ENCODE results near the gene TBX19.
A peak's percentile ranks its signal among the peaks of the same experiment; 100 is the strongest.

Gene TBX19

DNA sequence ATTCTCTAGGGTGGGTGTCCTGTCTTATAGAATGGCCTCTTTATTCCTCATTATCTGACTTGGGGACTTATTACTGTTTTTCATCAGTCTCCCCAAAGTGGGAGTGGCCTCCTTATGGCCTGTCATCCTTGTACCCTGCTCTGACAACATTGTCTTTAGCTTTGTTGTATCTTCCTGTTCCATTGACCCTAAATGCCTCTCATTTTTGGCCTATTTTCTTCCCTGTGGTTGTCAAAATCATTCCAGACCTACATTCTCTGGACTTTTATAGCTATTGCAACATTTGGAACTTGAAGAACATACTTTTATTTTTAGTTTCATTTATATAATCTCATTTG is 45.2 kb upstream of the TBX19 start (continued):
- no peak for TF ChIP-seq ZBTB44 (tag by site-specific recombination; IDR thresholded peaks at IDR 0.05)
- TF ChIP-seq ZNF416 (tag by site-specific recombination; IDR thresholded peaks at IDR 0.05): no peak
- TF ChIP-seq, protein P1, sequence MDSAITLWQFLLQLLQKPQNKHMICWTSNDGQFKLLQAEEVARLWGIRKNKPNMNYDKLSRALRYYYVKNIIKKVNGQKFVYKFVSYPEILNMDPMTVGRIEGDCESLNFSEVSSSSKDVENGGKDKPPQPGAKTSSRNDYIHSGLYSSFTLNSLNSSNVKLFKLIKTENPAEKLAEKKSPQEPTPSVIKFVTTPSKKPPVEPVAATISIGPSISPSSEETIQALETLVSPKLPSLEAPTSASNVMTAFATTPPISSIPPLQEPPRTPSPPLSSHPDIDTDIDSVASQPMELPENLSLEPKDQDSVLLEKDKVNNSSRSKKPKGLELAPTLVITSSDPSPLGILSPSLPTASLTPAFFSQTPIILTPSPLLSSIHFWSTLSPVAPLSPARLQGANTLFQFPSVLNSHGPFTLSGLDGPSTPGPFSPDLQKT (IDR thresholded peaks at IDR 0.05; ENCODE audit: borderline replicate concordance, low read depth, low read length): no peak

DNA sequence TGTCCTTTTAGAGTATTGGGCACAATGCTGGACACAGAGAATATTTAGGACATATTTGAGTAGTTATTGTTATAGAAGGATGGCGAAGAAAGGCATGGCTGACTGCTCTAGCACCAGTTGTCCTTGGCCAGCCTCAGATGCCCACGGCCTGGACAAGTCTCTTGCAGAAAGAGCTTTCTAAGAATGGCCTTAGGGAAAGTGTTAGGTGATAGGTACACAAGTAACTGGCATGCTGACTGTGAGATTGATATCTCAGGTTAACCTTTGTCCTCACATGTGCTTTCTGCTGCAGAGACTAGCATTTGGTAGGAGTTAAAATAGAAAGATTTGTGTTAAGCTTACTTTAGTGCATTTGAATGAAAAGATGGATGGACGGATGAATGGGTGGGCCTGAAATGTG is 44.7 kb upstream of the TBX19 start:
- no peak for TF ChIP-seq ZNF140 (tag by site-specific recombination; IDR thresholded peaks at IDR 0.05)
- no peak for TF ChIP-seq ZNF529 (tag by site-specific recombination; IDR thresholded peaks at IDR 0.05; ENCODE audit: insufficient replicate concordance)
- TF ChIP-seq WT1 (tag by site-specific recombination; IDR thresholded peaks at IDR 0.05): no peak
- no peak for TF ChIP-seq ZEB2 (tag by site-specific recombination; IDR thresholded peaks at IDR 0.05)
- no peak for TF ChIP-seq ZNF707 (tag by site-specific recombination; IDR thresholded peaks at IDR 0.05)
- TF ChIP-seq, protein P2, sequence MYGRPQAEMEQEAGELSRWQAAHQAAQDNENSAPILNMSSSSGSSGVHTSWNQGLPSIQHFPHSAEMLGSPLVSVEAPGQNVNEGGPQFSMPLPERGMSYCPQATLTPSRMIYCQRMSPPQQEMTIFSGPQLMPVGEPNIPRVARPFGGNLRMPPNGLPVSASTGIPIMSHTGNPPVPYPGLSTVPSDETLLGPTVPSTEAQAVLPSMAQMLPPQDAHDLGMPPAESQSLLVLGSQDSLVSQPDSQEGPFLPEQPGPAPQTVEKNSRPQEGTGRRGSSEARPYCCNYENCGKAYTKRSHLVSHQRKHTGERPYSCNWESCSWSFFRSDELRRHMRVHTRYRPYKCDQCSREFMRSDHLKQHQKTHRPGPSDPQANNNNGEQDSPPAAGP (tag by site-specific recombination; IDR thresholded peaks at IDR 0.05): no peak
- TF ChIP-seq ZNF23 (tag by site-specific recombination; IDR thresholded peaks at IDR 0.05; ENCODE audit: borderline replicate concordance): no peak
- TF ChIP-seq GFI1B (tag by site-specific recombination; IDR thresholded peaks at IDR 0.05): no peak
- no peak for TF ChIP-seq ZNF394 (tag by site-specific recombination; IDR thresholded peaks at IDR 0.05; ENCODE audit: borderline replicate concordance)
- no peak overlapping the region for H3K27ac ChIP-seq (ENCODE audit: extremely low read depth, low read depth, low read length)
- H3K9me3 ChIP-seq (ENCODE audit: control insufficient read depth, insufficient read depth, low read depth, low read length): no peaks in the 10 kb centered on the region
- CTCF ChIA-PET: interaction anchor here (0.5 to 4.0 kb wide), 42 partner anchors 9 to 1717 kb away, joined by 3 to 31 read pairs (median 4); partner anchors contain the start of gene SFT2D2
- H3K36me3 ChIP-seq (ENCODE audit: control insufficient read depth in 2 of 2, insufficient read depth in 1 of 2, low read length in 2 of 2): peaks cover 18 to 94% of the 10 kb centered on the region in 2 experiments
- POLR2A ChIA-PET: interaction anchor here (1.5 kb wide), 1 partner anchor 107 kb away, joined by 4 read pairs; no protein-coding TSS in a partner anchor
- no peaks in the 10 kb centered on the region for H3K4me1 ChIP-seq (ENCODE audit: control insufficient read depth, insufficient read depth, low read length)
- H3K4me3 ChIP-seq (ENCODE audit: low read depth, low read length): no peak overlapping the region

DNA sequence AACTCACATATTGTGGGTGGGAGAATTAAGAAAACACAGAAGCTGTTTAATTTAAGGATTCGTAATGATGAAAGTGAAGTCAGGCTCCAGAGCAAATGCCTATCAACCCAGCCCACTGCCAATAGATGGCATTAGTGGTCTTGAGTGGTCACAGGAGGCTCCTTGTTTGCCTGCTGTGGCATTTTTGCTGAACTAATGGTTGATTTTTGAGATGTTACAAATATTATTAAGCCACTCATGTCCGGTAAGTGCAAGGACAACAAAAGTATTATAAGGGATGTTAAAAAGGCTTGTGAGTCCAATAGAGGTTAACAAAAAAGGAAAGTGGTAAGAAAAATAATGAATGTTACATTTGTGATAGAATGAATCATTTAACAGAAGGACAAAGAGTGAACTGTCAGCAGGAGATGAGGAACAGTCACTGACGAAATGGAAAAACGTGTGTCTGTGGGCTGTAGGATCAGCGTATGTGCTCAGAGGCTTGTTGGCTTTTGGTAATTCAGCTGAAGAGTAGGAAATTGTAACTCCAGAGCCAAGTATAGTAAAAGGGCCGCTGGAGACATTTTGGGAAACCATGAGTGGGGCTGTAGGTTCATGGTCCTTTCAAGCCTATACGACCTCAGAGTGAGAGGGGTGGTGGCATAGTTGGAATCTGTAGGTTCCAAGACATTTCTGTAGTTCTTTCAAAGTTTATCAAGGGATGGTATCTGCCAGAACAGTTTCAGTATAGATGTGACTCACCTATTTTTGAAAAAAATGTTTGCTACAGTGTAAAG is 43.7 kb upstream of the TBX19 start:
- H3K27ac ChIP-seq (ENCODE audit: extremely low read depth, low read depth, low read length): no peak overlapping the region
- H3K4me3 ChIP-seq (ENCODE audit: low read depth, low read length): no peak overlapping the region
- ChIA-PET POLR2A (no interaction called here), CTCF (interaction anchor here (2.2 to 4.0 kb wide), 2 partner anchors 106 to 144 kb away, joined by 8 to 31 read pairs; no protein-coding TSS in a partner anchor)
- peaks cover 22 to 93% of the 10 kb centered on the region in 2 experiments for H3K36me3 ChIP-seq (ENCODE audit: control insufficient read depth in 2 of 2, insufficient read depth in 1 of 2, low read length in 2 of 2)
- TF ChIP-seq ZNF610 (tag by site-specific recombination; IDR thresholded peaks at IDR 0.05; ENCODE audit: borderline replicate concordance): no peak
- TF ChIP-seq BCL11B (tag by site-specific recombination; IDR thresholded peaks at IDR 0.05; ENCODE audit: low read depth): no peak
- TF ChIP-seq ZFHX2 (tag by site-specific recombination; conservative IDR thresholded peaks at IDR 0.05): no peak
- H3K9me3 ChIP-seq (ENCODE audit: control insufficient read depth, insufficient read depth, low read depth, low read length): no peaks in the 10 kb centered on the region
- no peaks in the 10 kb centered on the region for H3K4me1 ChIP-seq (ENCODE audit: control insufficient read depth, insufficient read depth, low read length)

DNA sequence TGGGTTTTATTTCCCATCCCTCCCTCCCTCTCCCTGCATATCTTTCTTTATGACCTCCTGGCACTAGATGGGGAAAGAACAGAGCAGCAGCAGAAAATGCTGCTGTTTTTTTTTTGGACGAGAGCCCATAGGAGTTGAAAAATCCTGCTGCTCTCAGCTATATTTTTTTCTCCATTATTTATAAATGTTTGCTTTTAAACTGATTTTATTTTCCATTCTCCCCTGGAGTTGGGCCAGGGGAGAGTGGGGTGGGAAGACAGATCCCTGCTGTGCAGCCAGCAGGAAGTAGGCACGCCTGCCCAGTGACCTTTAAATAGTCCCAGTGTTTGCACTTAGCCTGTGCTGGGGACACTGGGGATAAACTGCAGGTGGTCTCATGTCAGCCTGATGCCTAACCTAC is 37.5 kb upstream of the TBX19 start:
- Histone ChIP-seq H3K36me3 (ENCODE audit: control insufficient read depth in 2 of 2, insufficient read depth in 1 of 2, low read length in 2 of 2) (peaks cover 34 to 76% of the 10 kb centered on the region in 2 experiments), H3K4me3 (ENCODE audit: low read depth, low read length) (no peak overlapping the region), H3K4me1 (ENCODE audit: control insufficient read depth, insufficient read depth, low read length) (no peaks in the 10 kb centered on the region), H3K9me3 (ENCODE audit: control insufficient read depth, insufficient read depth, low read depth, low read length) (no peaks in the 10 kb centered on the region), H3K27ac (ENCODE audit: extremely low read depth, low read depth, low read length) (no peak overlapping the region)
- POLR2A ChIA-PET: no interaction called here
- CTCF ChIA-PET: interaction anchor here (0.5 to 1.1 kb wide), 3 partner anchors 8 to 1848 kb away, joined by 3 read pairs; no protein-coding TSS in a partner anchor
- peak; percentile 99 for TF ChIP-seq ZIC2 (tag by site-specific recombination; IDR thresholded peaks at IDR 0.05)
- 0 out of 2 replicates have a peak, but pooled peaks have one; percentile 23 for TF ChIP-seq ZNF423 (tag by site-specific recombination; IDR thresholded peaks at IDR 0.05)
- no peak for TF ChIP-seq ZNF2 (tag by site-specific recombination; IDR thresholded peaks at IDR 0.05)
